Common myeloid progenitor, CD34-positive (primary cell): ENCODE measurements around the gene BAIAP2L2.

ENCODE experiments used
- CTCF ChIA-PET: fragments of 350-600 bp; sonication (Branson Sonifier 250); formaldehyde crosslinking; loops from one replicate; lab custom pipeline; 2021; ENCODE audit warnings: antibody characterized with exemption; lab: Charles Lee
- POLR2A ChIA-PET: fragments of 350-600 bp; sonication (Branson Sonifier 250); formaldehyde crosslinking; loops from one replicate; lab custom pipeline; 2021; ENCODE audit warnings: antibody characterized with exemption; lab: Charles Lee
- DNase-seq, 3 donors: peaks; one replicate each; pipeline versions ENCODE4 v3.0.0 to v3.0.0-alpha.2; 2013
- H3K27ac ChIP-seq, 2 experiments: 1 replicate in 1 of 2; 2 replicates in 1 of 2; pipeline ENCODE4 v1.7.0; 2013; ENCODE audit warnings: inconsistent platforms in 2 of 2, low read length in 2 of 2, mild to moderate bottlenecking in 2 of 2, low read depth in 1 of 2, moderate library complexity in 1 of 2; ENCODE audit not compliant: severe bottlenecking in 2 of 2, insufficient read depth in 1 of 2, poor library complexity in 1 of 2
- H3K27me3 ChIP-seq, 5 experiments: replicated peaks in 2 of 5; 1 replicate in 3 of 5; 2 replicates in 2 of 5; pipeline versions ENCODE4 v1.6.1 to v1.7.0; 2013; ENCODE audit warnings: low read length in 4 of 5, mild to moderate bottlenecking in 2 of 5, moderate library complexity in 2 of 5, inconsistent platforms in 1 of 5; ENCODE audit not compliant: insufficient read depth in 5 of 5, control insufficient read depth in 4 of 5
- H3K36me3 ChIP-seq, 4 experiments: 1 replicate in 2 of 4; 2 replicates in 2 of 4; pipeline versions ENCODE4 v1.6.1 to v1.7.0; 2013; ENCODE audit warnings: low read length in 3 of 4, control low read depth in 1 of 4, mild to moderate bottlenecking in 1 of 4; ENCODE audit not compliant: control insufficient read depth in 4 of 4, insufficient read depth in 4 of 4
- H3K4me1 ChIP-seq, 4 experiments: 1 replicate in 3 of 4; 2 replicates in 1 of 4; pipeline versions ENCODE4 v1.6.1 to v1.7.1; 2013; ENCODE audit warnings: low read length in 3 of 4, mild to moderate bottlenecking in 3 of 4, control low read depth in 1 of 4, inconsistent platforms in 1 of 4, moderate library complexity in 1 of 4; ENCODE audit not compliant: control insufficient read depth in 4 of 4, insufficient read depth in 4 of 4; ENCODE audit errors: control extremely low read depth in 1 of 4
- H3K4me3 ChIP-seq, 7 experiments: 1 replicate in 4 of 7; 2 replicates in 3 of 7; pipeline versions ENCODE4 v1.5.1 to v1.7.0; 2013; ENCODE audit warnings: mild to moderate bottlenecking in 7 of 7, low read length in 6 of 7, moderate library complexity in 6 of 7, inconsistent platforms in 2 of 7, low read depth in 2 of 7, control low read depth in 1 of 7; ENCODE audit not compliant: insufficient read depth in 4 of 7, control insufficient read depth in 1 of 7; ENCODE audit errors: extremely low read depth in 1 of 7
- H3K9me3 ChIP-seq, 5 experiments: 1 replicate in 4 of 5; 2 replicates in 1 of 5; pipeline versions ENCODE4 v1.6.1 to v1.7.1; 2013; ENCODE audit warnings: low read length in 4 of 5, mild to moderate bottlenecking in 2 of 5, inconsistent platforms in 1 of 5, low read depth in 1 of 5, moderate library complexity in 1 of 5; ENCODE audit not compliant: control insufficient read depth in 4 of 5, insufficient read depth in 2 of 5; ENCODE audit errors: control extremely low read depth in 1 of 5
- WGBS: methylation state at CpG from one replicate; pipeline ENCODE4 v1.1.5; 2013; ENCODE audit not compliant: insufficient coverage; 5-methylcytosine and 5-hydroxymethylcytosine counted together

BAIAP2L2 gene

GRCh38 chr22:38115423-38116205, 5.1 kb upstream of the BAIAP2L2 start:
- DNase-seq: no peak
- peaks cover 0 to 39% (median 10%) of the 10 kb centered on the region in 4 experiments for H3K36me3 ChIP-seq
- ChIA-PET CTCF (interaction anchor here (0.9 to 5.6 kb wide), 9 partner anchors 14 to 231 kb away, joined by 3 to 44 read pairs (median 4); no protein-coding TSS in a partner anchor), POLR2A (no interaction called here)
- H3K9me3 ChIP-seq: no peaks in the 10 kb centered on the region
- no peak overlapping the region for H3K4me3 ChIP-seq
- H3K27me3 ChIP-seq: no peaks in the 10 kb centered on the region
- no peak overlapping the region for H3K27ac ChIP-seq
- H3K4me1 ChIP-seq: peaks cover 0 to 3% (median 0%) of the 10 kb centered on the region in 4 experiments
- 99% methylated on average over 24 of the region's 31 CpGs for WGBS

GRCh38 chr22:38114484-38115398, 4.3 kb upstream of the BAIAP2L2 start:
- 72% methylated on average over 28 of the region's 32 CpGs for WGBS

GRCh38 chr22:38112381-38112780, 1.9 kb upstream of the BAIAP2L2 start:
- Histone ChIP-seq H3K36me3 (peaks cover 0 to 32% (median 10%) of the 10 kb centered on the region in 4 experiments), H3K4me1 (peaks cover 0 to 3% (median 0%) of the 10 kb centered on the region in 4 experiments), H3K27me3 (no peaks in the 10 kb centered on the region), H3K9me3 (no peaks in the 10 kb centered on the region), H3K4me3 (no peak overlapping the region), H3K27ac (no peak overlapping the region)
- no peak for DNase-seq
- ChIA-PET POLR2A (interaction anchor here (0.5 kb wide), 1 partner anchor 95 kb away, joined by 4 read pairs; no protein-coding TSS in a partner anchor), CTCF (interaction anchor here (1.0 to 5.6 kb wide), 2 partner anchors 12 to 116 kb away, joined by 3 to 44 read pairs; no protein-coding TSS in a partner anchor)
- WGBS: 99% methylated on average over 21 of the region's 22 CpGs

More at GRCh38 chr22:38114484-38115398, 4.3 kb upstream of the BAIAP2L2 start:
- Histone ChIP-seq H3K9me3 (no peaks in the 10 kb centered on the region), H3K4me3 (no peak overlapping the region), H3K27me3 (no peaks in the 10 kb centered on the region), H3K4me1 (peaks cover 0 to 3% (median 0%) of the 10 kb centered on the region in 4 experiments), H3K27ac (no peak overlapping the region), H3K36me3 (peaks cover 0 to 35% (median 10%) of the 10 kb centered on the region in 4 experiments)
- ChIA-PET POLR2A (interaction anchor here (0.6 to 1.1 kb wide), 2 partner anchors 62 to 958 kb away, joined by 3 read pairs; no protein-coding TSS in a partner anchor), CTCF (interaction anchor here (0.6 to 5.6 kb wide), 21 partner anchors 9 to 232 kb away, joined by 3 to 44 read pairs (median 4); no protein-coding TSS in a partner anchor)
- DNase-seq: peak; percentile 65 to 84 (median 79)

GRCh38 chr22:38111925-38112355, 1.5 kb upstream of the BAIAP2L2 start:
- WGBS: 94% methylated on average over 11 of the region's 11 CpGs
- DNase-seq: no peak

GRCh38 chr22:38110863-38111852, 674 bp upstream of the BAIAP2L2 start:
- Histone ChIP-seq H3K4me3 (no peak overlapping the region), H3K27me3 (no peaks in the 10 kb centered on the region), H3K36me3 (peaks cover 0 to 32% (median 10%) of the 10 kb centered on the region in 4 experiments), H3K27ac (no peak overlapping the region), H3K9me3 (no peaks in the 10 kb centered on the region), H3K4me1 (peaks cover 0 to 3% (median 0%) of the 10 kb centered on the region in 4 experiments)
- ChIA-PET CTCF (interaction anchor here (1.0 to 5.6 kb wide), 2 partner anchors 59 to 118 kb away, joined by 3 to 44 read pairs; no protein-coding TSS in a partner anchor), POLR2A (no interaction called here)
- DNase-seq: no peak
- WGBS: 94% methylated on average over 19 of the region's 30 CpGs

More at GRCh38 chr22:38111925-38112355, 1.5 kb upstream of the BAIAP2L2 start:
- CTCF ChIA-PET: interaction anchor here (1.0 to 5.6 kb wide), 3 partner anchors 12 to 117 kb away, joined by 3 to 44 read pairs (median 3); no protein-coding TSS in a partner anchor
- Histone ChIP-seq H3K4me1 (peaks cover 0 to 3% (median 0%) of the 10 kb centered on the region in 4 experiments), H3K27ac (no peak overlapping the region), H3K36me3 (peaks cover 0 to 32% (median 10%) of the 10 kb centered on the region in 4 experiments), H3K9me3 (no peaks in the 10 kb centered on the region), H3K4me3 (no peak overlapping the region), H3K27me3 (no peaks in the 10 kb centered on the region)
- POLR2A ChIA-PET: no interaction called here
